Measurements from ENCODE around the gene RAP2B. TPM values are rescaled to one million over a fixed set of nuclear protein-coding genes. Genes with fewer than 3 reads are reported as not detected.

The RAP2B gene
- total RNA-seq, 2 experiments from 2014 or later, result 37.2 to 37.3 TPM

- Mint-ChIP-seq H3K4me3 (no peak overlapping the region), H3K9me3 (peaks cover 7% of the 10 kb centered on the region), H3K36me3 (ENCODE audit: low read depth) (peaks cover 19% of the 10 kb centered on the region), H3K27me3 (no peaks in the 10 kb centered on the region), H3K27ac (no peak overlapping the region), H3K4me1 (peaks cover 71% of the 10 kb centered on the region)
- DNase-seq, result no peak
- CTCF ChIA-PET, result interaction anchor here (0.9 to 5.7 kb wide), 3 partner anchors 10 to 72 kb away, joined by 4 to 38 read pairs (median 4); no protein-coding TSS in a partner anchor
- POLR2A ChIA-PET, result interaction anchor here (1.3 to 5.0 kb wide), 2 partner anchors 57 to 65 kb away, joined by 3 to 134 read pairs; partner anchors contain the start of gene RAP2B
These were observed 57.1 kb downstream of the RAP2B start for GRCh38 chr3:153219146-153219545.
